ENCODE results near the gene CHD9.

Gene CHD9

DNA sequence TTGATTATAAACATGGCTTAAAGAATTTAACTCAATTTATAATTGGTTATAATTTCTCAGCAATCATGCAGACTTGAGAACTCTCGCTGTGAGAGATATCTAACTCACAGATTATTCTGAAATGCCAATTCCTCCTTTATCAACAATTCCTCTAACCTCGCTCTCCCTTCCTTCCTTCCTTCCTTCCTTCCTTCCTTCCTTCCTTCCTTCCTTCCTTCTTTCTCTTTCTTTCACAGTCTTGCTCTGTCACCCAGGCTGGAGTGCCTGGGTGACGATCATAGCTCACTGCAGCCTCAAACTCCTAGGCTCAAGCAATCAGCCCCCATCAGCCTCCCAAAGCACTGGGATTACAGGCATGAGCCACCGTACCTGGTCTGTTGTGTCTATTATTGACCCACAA lies 42.4 kb downstream of the CHD9 start:
- no peak for DNase-seq

DNA sequence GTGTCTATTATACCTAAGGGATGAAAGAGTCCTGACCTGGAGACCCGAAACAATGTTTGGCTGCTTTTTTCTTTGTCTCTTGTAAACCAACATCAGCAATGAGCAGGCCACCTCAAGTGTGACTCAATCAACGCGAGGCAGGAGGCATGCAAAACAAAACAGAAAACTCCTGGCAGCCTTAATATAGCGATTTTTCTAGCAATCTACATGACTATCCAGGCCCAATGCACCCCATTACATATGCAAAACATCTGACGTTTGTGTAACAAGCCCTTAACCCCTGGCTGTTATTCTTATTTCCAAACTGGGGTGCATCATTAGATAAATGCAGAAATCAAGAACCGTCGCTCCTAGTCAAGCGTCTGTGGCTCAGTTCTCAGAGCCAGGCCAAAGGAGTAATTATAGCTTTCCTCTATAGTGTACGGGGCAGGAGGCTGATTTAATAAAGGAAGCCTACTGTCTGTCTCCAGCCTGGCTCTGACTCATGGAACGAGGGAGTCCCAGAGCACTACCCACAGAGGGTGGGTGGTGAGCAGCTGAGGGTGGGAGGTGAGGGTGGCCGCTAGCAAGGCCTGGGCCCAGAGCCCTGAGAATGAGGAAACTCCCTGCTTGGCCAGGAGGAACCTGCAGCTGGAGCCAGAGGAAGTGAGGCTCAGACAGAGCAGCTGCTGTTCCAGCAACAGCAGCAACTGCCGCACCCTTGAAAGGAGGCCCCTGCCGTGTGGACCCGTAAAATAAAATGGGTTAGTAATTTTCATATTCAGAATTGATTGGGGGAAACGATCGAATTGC lies 43.9 kb downstream of the CHD9 start:
- no peak for DNase-seq

DNA sequence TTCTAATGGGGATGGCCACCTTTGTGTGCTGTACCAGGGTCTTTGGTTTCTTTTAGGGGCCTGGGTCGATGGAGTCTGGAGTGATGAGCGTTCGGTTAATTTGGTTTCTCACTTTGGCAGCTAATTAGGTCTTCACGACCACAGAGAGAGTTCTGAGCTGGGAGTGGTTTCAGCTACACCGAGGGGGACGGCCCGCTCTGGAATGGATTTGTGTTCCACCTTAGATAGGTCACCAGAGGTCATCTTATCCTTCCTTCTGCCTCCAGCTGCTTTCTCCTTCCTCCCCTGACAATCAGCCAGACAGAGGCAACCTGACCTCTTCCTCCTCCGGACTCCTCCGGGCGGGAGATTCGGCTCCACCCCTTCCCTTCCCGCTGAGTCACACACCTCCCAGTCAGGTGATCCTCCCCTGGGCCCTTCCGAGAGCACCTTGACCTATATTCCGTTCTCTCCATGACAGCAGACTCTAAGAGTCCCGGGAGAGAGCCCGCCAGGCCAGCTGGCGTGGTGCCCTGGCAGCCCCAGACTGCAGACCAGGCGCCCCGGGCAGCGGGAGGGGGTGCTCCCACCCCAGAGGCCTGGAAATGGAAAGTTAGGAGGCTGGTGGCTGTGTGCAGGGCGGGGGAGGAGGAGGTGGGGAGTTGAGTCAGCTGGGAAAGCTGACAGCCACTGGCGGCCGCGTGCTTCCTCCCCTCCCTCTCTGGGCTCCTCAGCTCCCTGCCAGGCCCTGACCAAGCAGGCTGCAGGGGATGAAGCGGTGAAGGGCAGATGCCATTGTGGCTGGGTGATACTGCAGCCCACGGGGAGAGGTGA lies 44.7 kb downstream of the CHD9 start:
- DNase-seq: peak; percentile 60

DNA sequence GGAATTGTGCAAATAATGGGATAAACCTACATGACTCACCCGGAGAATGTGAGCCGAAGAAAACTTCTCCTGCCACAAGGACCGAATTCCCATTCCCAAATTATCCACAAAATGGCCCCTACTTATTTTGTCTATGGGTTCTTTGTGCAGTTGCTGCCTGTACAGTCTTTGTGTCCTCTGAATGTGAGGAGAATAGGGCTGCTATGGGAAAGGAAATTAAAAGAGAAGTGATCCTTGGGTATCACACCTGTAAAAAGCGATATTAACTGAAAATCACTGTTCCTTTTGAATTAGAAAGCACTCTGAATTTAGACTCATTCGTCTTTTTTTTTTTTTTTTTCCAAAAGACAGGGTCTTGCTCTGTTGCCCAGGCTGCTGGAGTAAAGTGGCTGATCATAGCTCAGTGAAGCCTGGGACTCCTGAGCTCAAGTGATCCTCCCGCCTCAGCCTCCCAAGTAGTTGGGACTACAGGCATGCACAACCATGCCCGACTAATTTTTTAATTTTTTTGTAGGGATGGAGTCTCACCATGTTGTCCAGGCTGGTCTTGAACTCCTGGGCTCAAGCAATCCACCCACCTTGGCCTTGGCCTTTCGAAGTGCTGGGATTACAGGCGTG lies 45.4 kb downstream of the CHD9 start:
- DNase-seq: no peak

DNA sequence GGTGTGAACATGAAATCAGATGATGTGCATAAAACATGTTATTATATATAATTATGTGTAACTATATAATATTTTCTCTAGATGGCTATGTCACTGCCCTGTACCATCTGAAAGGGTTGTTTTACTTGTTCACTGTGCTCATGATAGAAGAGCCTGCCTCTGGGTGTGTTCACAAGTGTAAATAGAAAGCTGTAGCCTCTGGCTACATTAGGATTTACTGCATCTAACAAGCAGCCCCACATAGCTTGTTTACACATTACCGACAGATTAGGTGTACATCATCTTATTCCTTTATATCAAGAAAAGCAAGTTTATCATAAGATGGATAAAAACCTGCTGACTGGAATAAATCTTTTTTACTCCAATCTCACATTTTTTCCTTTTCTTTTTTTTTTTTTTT lies 46.1 kb downstream of the CHD9 start:
- no peak for DNase-seq

DNA sequence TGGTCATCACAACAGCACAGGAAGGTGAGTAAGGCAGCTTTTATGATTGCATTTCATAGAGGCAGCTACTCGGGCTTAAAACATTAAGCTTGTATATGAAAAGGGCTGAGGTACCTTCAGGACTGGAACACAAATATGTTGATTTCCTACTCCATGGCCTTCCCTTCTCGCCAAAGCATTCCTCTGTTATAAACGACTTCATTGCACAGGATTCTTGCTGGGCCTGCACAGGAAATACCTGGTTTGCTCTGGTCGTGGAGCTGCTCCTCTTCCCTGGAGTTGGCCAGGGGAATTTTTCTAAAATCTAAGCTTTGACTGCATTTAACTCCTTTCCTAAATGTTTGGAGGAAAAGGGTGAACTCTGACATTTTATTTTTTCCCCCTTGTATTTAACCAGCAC lies 49.0 kb downstream of the CHD9 start:
- no peak for DNase-seq

DNA sequence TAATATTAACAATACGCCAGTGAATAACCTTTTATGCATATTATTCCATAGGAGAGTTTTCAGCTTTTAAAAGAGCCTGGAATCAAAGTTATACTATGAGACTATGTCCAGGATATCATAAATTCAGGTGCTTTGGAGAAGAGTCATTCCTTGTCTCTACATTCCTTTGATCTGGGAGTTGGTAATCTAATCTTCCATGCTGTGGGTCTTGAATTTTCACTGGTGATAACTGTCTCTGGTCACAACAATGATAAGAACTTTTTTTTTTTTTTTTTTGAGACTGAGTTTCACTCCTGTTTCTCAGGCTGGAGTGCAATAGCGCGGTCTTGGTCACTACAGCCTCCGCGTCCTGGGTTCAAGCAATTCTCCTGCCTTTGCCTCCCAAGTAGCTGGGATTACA lies 50.8 kb downstream of the CHD9 start:
- DNase-seq: no peak

DNA sequence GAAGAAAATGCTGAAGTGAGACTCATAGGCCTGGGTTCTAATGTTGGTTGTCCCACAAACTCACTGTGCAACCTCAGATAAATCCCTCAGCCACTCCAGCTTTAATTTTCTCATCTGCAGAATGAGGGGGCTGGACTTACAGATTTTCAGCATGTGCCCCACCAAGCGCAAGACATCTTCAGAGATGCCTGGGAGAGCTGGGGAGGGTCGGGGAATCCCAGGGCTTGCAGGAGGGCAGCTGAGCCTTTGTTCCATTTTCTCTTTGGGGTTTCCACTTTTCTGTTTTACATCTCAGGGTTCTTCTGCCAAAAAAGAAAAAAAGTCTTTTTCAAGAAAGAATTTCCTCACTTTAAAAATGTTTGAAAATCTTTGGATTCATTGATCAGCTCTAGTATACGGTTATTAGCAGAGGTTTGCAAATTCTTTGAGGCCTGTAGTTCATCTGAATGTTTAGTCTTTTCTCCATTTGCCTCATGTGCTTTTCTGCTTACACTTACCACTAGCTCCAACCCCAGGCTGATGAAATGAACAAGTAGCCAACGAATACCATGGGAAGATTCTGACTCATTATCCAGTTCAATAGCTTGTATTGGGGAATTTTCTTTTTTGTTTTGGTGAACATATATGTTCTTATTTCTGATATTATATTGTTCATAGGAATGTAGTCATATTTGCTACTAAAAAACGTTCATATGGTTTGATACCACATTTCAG lies 56.4 kb downstream of the CHD9 start:
- no peak for DNase-seq

DNA sequence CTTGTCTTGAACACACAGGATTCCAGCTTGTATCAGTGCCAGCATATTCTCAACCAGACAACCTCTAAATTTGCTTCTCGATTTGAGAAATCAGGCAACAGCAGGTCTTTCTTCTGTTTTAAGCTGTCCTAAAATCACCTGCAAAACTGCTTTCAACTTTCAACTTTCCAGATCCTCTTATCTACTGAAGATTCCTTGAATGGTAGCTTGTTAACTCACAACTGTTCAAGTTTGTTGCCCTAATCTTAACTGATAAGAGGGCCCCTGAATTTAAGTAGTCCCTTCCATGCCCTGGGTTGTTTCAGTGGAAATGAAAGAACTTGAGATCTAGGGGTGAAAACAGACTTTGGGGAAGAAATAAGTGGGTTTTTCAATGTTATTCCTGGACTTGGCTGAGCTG lies 57.2 kb downstream of the CHD9 start:
- DNase-seq: no peak

DNA sequence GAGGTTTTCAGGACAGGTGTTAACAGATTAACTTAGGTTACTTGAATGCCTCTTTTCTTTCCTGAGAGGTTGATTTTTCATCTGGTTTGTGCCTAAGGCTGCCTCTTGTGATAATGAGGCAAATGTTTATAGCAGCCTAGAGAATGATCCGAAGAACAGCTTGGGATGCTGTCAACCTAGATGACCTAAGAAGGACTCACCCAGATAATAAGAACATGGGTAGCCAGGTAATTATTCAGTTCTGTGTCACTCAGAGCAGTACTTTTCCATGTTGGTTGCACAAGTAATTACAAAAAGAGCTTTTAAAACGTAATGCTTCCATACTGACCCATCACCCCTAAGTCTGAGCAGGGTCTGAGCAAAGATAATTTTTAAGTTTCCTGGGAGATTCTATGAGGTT lies 60.3 kb downstream of the CHD9 start:
- DNase-seq: no peak

DNA sequence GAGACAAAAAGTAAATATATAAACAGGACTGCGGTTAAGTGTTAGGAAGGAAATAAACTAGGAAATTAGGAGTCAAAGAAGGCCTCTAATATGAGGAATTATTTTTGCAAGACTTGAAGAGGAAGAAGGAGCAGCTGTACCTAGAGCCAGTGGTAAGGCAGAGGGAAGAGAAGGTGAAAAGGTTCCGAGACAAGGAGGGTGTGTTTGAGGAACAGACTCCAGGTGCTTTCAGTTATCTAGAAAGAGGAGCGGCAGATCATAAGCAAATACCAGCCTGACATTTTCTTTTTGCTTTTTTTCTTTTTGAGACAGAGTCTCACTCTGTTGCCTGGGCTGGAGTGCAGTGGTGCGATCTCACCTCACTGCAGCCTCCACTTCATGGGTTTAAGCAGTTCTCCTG lies 61.0 kb downstream of the CHD9 start:
- DNase-seq: no peak

DNA sequence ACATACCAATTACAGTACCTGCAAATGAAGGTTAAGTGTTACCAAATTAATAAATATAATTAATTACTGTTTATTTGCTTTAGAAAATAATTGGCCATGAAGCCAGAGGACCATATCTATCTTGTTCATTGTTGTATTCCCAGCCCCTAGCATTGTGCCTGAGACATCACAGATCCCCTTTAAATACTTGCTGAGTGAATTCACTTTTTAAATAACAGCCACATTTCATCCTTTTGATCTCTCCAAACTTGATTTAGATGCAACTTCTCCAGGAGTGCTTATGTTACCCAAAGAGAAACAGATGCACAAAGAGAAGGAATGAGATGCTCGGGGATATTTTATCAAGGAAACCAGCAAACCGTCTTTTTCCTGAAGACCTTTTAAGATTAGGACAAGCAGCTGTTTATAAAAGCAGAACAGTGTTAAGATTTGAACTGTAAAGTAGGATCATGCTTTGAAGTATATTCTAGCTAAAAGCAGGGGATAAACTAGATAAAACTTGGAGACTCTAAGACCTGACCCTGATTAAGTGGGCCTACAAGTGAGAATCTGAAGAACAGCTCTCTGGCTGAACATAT lies 66.3 kb downstream of the CHD9 start:
- DNase-seq: no peak

DNA sequence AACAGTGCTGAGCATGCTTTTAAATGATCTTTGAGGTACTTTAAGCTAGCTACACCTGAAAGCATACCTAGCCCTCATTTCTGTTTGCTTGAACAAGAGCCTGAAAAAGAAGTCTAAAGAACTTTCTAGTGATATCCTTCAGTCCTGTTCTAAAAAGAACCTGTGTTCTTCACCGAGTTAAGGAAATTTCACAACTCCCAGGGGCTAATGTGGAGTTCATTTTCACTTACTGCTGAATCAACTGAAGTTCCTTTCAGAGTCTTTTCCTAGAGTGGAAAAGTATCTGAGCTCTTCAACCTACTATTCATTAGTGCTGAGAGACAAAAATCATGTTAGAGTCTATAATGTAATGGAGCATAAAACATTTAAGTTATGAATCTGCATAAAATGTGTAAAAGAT lies 66.9 kb downstream of the CHD9 start:
- no peak for DNase-seq

DNA sequence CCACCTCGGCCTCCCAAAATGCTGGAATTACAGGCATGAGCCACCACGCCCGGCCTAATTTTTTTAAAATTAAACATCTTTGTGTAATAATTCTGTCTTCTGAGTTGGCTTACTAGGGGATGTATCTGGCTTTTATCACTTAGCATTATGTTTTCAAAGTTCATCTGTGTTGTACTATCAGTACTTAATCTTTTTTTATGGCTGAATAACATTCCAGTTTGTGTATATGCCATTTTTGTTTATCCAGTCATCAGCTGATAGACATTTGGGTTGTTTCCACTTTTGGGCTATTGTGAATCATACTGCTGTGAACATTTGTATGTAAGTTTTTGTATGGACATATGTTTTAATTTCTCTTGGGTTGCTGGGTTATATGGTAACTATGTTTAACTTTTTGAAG lies 69.0 kb downstream of the CHD9 start:
- no peak for DNase-seq

DNA sequence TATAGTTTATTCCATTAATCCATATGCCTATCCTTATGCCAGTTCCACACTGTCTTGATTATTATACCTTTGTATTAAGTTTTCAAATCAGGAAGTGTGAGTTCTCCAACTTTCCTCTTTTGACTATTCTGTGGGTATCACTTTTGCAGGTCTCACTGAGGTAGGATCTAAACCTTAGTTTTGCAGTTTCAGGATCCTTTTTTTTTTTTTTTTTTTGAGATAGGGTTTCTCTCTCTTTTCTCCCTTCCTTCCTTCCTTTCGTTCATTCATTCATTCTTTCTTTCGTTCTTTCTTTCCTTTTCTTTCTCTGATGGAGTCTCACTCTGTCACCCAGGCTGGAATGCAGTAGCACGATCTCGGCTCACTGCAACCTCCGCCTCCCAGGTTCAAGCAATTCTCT lies 71.6 kb downstream of the CHD9 start:
- DNase-seq: no peak

DNA sequence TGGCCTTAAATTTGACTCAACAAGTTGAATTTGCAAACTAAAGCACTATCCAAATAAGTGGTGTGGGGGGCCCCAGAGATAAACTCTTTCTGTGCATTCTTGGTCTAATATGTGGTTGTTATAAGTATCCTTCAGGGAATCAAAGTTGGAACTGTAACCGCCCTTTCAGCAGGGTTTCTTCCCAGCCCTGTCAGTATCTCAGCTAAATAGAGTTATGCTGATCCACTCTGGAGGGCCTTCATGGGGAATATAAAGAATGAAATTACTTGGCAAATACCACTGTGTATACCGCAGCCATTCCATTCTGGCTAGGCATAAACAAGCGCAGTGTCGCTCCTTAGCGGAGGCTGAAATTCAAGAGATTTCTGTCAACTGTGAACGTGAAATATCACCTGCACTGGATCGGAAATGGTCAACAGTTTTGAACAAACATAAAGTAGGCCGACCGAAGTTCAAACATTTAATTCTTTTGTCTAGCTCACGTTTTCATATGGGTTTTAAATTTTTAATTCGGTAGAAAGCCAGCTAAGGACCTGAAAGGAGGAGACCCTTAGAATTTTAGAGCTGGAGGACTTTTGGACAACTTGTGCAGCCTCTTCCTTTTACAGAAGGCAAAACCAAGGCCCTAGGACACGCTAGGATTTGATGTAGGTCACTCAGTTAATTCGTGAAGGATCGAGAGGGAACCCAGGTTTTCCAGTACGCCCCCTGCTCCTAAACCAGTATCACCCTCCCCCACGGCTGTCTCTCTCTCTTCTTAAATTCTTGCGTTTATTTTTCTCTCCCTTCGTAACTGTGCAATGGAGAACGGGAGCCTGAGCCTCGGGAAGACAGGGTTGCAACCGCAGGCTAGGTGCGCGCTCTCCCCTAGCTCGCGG lies 74.7 kb downstream of the CHD9 start:
- DNase-seq: no peak

DNA sequence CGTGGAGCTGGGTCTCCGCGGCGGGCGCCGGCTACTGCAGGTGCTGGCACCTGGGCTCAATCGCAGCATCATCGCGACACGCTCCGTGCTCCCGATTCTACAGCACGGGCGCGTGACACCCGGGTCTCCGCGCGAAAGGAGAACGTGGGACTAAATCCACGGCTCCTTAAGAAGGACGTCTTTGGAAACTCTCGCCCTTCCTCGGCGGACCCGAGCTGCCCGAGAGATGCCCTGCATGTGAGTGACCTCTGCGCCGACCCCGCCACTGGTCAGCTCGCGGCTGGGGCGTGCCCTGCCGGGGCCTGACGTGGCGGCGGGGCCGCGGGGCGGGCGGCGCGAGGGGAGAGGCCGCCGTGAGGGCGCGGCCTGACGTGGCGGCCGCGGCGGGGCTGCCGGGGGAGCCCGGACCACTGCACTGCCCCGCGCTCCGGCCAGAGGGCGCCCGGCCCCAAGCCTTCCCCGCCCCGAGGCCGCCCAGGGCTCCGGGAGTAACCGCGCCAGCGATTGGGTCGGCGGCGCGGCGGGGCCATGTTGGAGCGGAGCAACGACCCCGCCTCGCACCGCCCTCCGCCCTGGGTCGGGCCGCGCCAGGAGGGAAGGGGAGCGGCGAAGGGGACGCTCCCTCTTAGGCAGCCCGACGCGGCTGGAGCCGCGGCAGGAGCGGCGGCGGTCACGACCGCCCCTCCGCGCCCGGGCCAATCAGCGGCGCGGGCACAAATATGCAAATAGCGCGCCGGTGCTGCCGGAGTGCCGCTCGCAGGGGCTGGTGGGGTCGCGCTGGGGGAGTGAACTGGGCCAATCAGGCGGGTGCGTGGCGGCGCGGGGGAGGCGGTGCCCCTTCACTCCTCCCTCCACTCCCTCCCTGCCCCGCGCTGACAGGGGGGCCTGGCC lies 75.6 kb downstream of the CHD9 start:
- DNase-seq: peak; percentile 100

DNA sequence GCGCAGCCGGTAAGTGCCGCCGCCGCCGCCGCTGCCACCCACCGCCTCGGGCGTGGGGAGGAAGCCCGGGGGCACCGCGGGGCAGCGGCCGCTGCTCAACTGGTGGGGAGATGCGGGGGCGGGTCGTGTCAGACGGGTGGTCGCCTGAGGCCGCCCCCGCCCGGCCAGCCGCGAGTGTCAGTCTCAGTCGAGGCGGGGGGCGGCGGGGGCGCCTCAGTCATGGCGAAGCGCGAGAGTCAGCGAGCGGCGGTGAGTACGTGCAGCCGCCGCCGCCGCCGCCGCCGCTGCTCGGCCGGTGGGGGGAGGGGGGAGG lies 76.2 kb downstream of the CHD9 start:
- no peak for DNase-seq

DNA sequence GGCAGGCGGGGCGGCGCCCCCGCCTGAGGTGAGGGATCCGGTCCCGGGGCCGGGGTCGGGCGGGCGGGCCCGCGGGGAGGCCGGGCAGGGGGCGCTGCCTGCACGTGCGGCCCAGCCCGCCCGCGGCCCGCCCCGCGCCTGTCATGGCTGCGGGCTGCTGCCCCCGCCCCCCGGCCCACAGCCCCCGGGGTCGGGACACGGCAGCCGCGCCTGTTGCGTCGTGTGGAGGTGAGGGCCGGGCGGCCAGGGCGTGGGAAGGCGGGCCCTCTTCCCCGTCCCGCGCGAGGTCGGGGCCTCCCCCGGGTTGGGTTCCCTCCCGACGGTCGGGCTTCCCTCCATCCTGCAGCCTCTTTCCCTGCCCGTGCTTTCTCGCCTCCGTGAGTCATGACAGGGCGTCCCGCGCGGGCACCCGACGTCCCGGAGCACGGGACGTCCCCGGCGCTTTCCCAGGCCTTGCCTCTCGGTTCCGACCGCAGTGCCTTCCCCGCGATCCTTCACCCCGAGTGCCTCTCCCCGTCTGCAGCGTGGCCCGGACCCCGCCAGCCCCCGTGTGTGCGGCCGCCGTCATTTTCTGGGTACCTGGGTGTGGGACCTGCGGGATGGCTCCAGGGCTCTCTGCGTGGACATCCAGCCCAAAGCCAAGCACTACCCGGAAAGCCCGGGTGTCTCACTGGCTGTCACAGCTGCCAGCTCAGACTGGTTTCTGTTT lies 76.7 kb downstream of the CHD9 start:
- DNase-seq: peak; percentile 60

DNA sequence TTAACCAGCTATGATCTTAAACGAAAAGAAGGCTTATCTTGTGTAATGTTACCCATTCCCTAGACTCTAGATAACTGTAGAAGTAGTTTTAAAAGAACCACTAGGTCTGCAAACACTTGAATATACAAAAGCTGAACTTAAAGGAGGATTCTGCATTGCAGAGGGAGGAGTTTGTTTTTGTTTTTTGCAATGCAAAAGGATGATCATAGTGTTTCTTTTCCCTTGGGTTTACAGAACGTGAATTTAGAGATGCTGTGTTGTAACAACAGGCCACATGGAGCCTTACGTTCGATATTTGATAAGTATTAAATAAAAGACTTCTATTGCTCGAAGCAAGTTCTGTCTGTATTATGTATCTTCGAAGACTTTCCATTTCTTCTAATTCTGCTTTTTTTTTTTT lies 77.6 kb downstream of the CHD9 start:
- DNase-seq: no peak

Measured in 8988T (cell line).